SU-DHL-6 (cell line): ENCODE measurements around the gene PTBP3.

Experiments
- CTCF ChIP-seq: fragments of 200-600 bp; sonication (generic); IDR thresholded peaks from one replicate; pipeline ENCODE4 v1.5.1; 2017; ENCODE audit warnings: antibody characterized with exemption, mild to moderate bottlenecking, low read length, moderate library complexity; ENCODE audit not compliant: insufficient read depth, poor library complexity, severe bottlenecking
- EZH2phosphoT487 ChIP-seq: fragments of 200-600 bp; sonication (generic), shearing (Covaris generic); conservative IDR thresholded peaks from 2 replicates; pipeline ENCODE4 v1.6.1; 2018; ENCODE audit warnings: mild to moderate bottlenecking, antibody characterized with exemption, low read length, moderate library complexity, mixed read lengths

DNA sequence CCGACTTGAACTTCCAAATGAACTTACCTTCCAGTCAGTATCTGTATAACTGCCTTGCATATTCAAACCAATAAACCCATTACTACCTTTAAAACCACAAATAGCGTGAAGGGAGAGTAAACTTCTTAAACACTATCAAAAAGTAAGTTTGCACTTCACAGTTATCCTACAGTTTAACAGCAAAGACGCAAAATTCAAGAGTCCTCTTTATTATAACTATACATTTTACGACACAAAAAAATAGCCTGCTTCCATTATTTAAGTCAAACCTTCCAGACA, 1.8 kb downstream of the PTBP3 start:
- TF ChIP-seq CTCF = no peak
- TF ChIP-seq EZH2phosphoT487 = no peak
